Tibial artery (tissue), 4 donors: Measurements from ENCODE around the gene TMEM94.
A peak's percentile ranks its signal among the peaks of the same experiment; 100 is the strongest.

ENCODE experiments used
- DNase-seq, 2 donors: peaks; one replicate each; pipeline ENCODE4 v3.0.0-alpha.2; 2019
- H3K27ac ChIP-seq, 2 donors: fragments of 200-600 bp; sonication (generic) in 1 of 2; 1 replicate in 1 of 2; 2 replicates in 1 of 2; pipeline ENCODE4 v1.5.1; 2018 to 2019; ENCODE audit warnings: mild to moderate bottlenecking in 1 of 2
- H3K27me3 ChIP-seq, 2 donors: fragments of 200-600 bp; sonication (generic) in 1 of 2; one replicate each; pipeline versions ENCODE4 v1.5.1 to v1.6.0; 2016 to 2019
- H3K36me3 ChIP-seq, 3 donors: fragments of 200-600 bp; sonication (generic) in 2 of 3; one replicate each; pipeline ENCODE4 v1.5.1; 2016 to 2019; ENCODE audit warnings: mild to moderate bottlenecking in 2 of 3
- H3K4me1 ChIP-seq, 4 donors: fragments of 200-600 bp; sonication (generic) in 2 of 4; 1 replicate in 3 of 4; 2 replicates in 1 of 4; pipeline ENCODE4 v1.5.1; 2016 to 2019
- H3K4me3 ChIP-seq, 2 donors: fragments of 200-600 bp; sonication (generic) in 1 of 2; 1 replicate in 1 of 2; 2 replicates in 1 of 2; pipeline ENCODE4 v1.5.1; 2018 to 2019; ENCODE audit warnings: mild to moderate bottlenecking in 2 of 2
- H3K9me3 ChIP-seq, 3 donors: fragments of 200-600 bp; sonication (generic) in 1 of 3; one replicate each; pipeline ENCODE4 v1.5.1; 2016 to 2019
- CTCF ChIP-seq, 2 experiments: fragments of 200-600 bp in 1 of 2; fragments of 450-650 bp in 1 of 2; IDR thresholded peaks; one replicate each; pipeline ENCODE4 v1.5.1; 2017 to 2019; ENCODE audit warnings: antibody characterized with exemption in 2 of 2, mild to moderate bottlenecking in 1 of 2, moderate library complexity in 1 of 2
- intact Hi-C: fragments of 100-400 bp; cut with DNase I; formaldehyde crosslinking; loops from one replicate; pipeline ENCODE4 v1.15.0; 2023; ENCODE audit warnings: low total_unique reads

TMEM94 gene

GRCh38 chr17:75498039-75498725 lies 41.7 kb downstream of the TMEM94 start:
- H3K4me1 ChIP-seq, result peaks cover 0 to 33% (median 11%) of the 10 kb centered on the region in 4 donors
- H3K27me3 ChIP-seq, result no peaks in the 10 kb centered on the region
- no peak for DNase-seq
- no peak overlapping the region for H3K27ac ChIP-seq
- peaks cover 37 to 98% (median 81%) of the 10 kb centered on the region in 3 donors for H3K36me3 ChIP-seq
- no peak for TF ChIP-seq CTCF (IDR thresholded peaks at IDR 0.05)
- intact Hi-C loops, result no loop called here
- H3K4me3 ChIP-seq, result no peak overlapping the region
- no peaks in the 10 kb centered on the region for H3K9me3 ChIP-seq

GRCh38 chr17:75498726-75499213 lies 42.3 kb downstream of the TMEM94 start:
- TF ChIP-seq CTCF (IDR thresholded peaks at IDR 0.05), result no peak
- DNase-seq, result no peak
- Histone ChIP-seq H3K4me3 (no peak overlapping the region), H3K27ac (no peak overlapping the region), H3K4me1 (peaks cover 0 to 33% (median 11%) of the 10 kb centered on the region in 4 donors), H3K27me3 (no peaks in the 10 kb centered on the region), H3K9me3 (no peaks in the 10 kb centered on the region), H3K36me3 (peaks cover 31 to 98% (median 81%) of the 10 kb centered on the region in 3 donors)
- intact Hi-C loops, result no loop called here

GRCh38 chr17:75499313-75500022 lies 43.0 kb downstream of the TMEM94 start:
- no peak for DNase-seq
- no peaks in the 10 kb centered on the region for H3K9me3 ChIP-seq
- no peak for TF ChIP-seq CTCF (IDR thresholded peaks at IDR 0.05)
- peaks cover 0 to 33% (median 11%) of the 10 kb centered on the region in 4 donors for H3K4me1 ChIP-seq
- H3K4me3 ChIP-seq, result no peak overlapping the region
- no peaks in the 10 kb centered on the region for H3K27me3 ChIP-seq
- peak overlapping the region in 1 of 2 donors; percentile 33 for H3K27ac ChIP-seq
- H3K36me3 ChIP-seq, result peaks cover 27 to 98% (median 80%) of the 10 kb centered on the region in 3 donors
- intact Hi-C loops, result no loop called here

GRCh38 chr17:75500419-75501216 lies 44.2 kb downstream of the TMEM94 start:
- peak overlapping the region; percentile 9 to 69 for H3K27ac ChIP-seq
- H3K9me3 ChIP-seq, result no peaks in the 10 kb centered on the region
- no peak for TF ChIP-seq CTCF (IDR thresholded peaks at IDR 0.05)
- H3K36me3 ChIP-seq, result peaks cover 29 to 98% (median 80%) of the 10 kb centered on the region in 3 donors
- DNase-seq, result no peak
- H3K27me3 ChIP-seq, result no peaks in the 10 kb centered on the region
- H3K4me1 ChIP-seq, result peaks cover 0 to 37% (median 11%) of the 10 kb centered on the region in 4 donors
- intact Hi-C loops, result no loop called here
- H3K4me3 ChIP-seq, result no peak overlapping the region

- Histone ChIP-seq H3K36me3 (peaks cover 30 to 98% (median 80%) of the 10 kb centered on the region in 3 donors), H3K27me3 (no peaks in the 10 kb centered on the region), H3K27ac (peak overlapping the region; percentile 69 to 73), H3K4me3 (no peak overlapping the region), H3K4me1 (peaks cover 0 to 37% (median 11%) of the 10 kb centered on the region in 4 donors), H3K9me3 (no peaks in the 10 kb centered on the region)
- no peak for TF ChIP-seq CTCF (IDR thresholded peaks at IDR 0.05)
- DNase-seq, result no peak
- intact Hi-C loops, result no loop called here
Measured at GRCh38 chr17:75501378-75502071, 45.1 kb downstream of the TMEM94 start.
